SKM-1 treated with dmso at 0.1 percent for 144 hours (cell line): Measurements from ENCODE around the gene TTLL8.
A peak's percentile ranks its signal among the peaks of the same experiment; 100 is the strongest.
"Not testable (repeated sequence)": the region's sequence is repeated elsewhere in the genome, so short reads cannot be mapped to it uniquely, and the experiment has no call there.

Experiments used
- DNase-seq: peaks from one replicate; lab custom pipeline; 2025; ENCODE audit not compliant: unreplicated experiment; lab: John Stamatoyannopoulos, UW

TTLL8 gene

DNA sequence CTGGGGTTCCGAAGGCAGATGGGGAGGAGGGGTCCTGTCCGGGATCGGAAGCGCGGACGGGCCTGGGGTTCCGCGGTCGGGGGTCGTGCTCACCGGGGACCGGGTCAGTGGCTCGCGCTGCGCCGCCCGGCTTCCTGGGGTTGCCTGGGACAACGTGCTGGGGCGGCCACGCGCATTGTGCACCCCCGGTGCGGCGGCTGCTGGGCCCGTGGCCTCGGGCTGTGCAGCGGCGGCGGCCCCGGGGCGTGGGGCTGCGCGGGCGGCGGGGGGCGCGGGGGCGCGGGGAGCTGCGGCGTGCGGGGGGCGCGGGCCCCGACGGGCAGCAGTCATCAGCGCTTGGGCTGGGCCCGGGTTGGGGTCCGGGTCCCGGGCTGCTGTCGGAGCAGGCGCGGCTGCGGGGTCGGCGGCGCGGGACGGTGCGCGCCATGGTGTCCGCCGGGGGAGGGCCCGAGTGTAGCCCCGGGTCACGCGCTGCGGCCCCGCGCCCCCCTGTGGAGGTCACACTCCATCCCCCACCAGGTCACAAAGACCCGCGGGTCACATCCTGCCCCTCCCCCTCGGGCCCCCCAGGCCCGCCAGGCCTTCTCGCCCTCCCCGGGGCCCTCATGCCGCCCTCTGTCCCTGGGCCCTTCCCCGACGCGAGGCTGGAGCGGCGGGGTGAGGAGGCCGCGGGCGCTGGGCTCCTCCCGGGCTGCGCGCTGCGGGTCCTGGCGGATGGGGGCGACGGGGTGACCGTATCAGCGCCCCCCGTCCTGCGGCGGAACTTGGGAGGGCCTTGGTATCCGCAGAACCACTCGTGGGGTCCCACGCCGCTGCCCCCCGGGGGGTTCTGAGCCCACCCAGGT, at the start of gene TTLL8:
TTLL8 (minus strand) TSS at position 238 of the 845 bp plus-strand sequence.
- no peak for DNase-seq

DNA sequence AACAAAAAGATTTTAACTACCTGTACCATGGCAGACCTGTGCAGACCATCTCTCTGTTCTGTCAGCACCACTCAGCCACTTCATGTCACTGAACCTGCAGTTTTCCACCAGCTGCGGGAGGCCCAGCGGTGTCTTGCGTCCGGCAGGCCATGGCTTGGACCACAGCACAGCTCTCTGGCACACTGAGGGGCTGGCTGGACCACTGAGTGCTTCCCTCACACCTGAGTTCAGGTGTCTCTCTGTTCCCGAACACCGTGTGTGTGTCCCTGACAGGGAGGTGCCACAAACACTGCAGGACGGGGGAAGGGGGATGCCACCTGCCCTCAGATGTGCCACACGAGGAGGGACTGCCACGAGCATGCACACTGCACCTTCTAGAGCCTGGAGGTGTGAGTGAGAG, 49.4 kb upstream of the TTLL8 start:
- DNase-seq: no peak

DNA sequence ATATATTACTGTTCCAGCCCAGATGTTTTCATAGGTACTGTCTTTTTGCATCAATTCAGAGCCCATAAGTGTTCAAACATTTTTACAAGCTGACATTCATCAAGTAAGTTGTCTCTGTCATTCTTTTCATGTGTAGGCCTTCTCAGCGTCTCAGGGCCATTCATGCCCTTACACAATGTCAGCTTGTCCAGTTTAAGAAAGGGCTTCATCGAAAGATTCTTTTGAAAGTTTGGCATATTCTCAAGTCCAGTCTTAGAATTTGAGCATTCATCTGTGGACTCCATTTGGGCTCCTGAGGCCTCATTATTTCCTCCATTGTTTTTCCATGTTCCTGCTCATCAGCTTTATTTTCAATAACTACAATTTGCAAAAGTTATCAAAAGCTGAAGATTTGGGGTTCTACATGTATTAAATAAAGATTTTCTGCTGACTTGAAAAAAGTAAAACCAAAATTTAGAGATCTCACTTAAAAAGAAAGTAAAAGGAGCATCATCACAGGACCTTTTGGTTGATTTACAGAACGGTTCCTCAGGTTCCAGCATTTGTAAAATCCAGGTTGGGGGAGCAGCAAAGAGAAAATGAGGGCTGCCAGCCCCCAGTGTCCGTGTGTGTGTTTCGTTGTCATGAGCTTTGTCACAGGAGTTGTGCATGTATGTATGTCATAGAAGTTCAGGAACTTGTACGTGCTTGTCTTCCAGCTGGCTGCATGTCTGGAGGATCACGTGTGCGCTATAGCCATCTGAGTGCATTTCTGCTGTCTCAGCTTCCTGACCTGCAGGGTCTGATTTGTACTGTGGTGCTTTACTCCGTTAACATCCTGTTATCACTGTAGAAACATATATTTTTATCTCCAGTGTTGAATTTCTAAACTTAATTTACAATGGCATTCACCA, 47.4 kb upstream of the TTLL8 start:
- DNase-seq: no peak

DNA sequence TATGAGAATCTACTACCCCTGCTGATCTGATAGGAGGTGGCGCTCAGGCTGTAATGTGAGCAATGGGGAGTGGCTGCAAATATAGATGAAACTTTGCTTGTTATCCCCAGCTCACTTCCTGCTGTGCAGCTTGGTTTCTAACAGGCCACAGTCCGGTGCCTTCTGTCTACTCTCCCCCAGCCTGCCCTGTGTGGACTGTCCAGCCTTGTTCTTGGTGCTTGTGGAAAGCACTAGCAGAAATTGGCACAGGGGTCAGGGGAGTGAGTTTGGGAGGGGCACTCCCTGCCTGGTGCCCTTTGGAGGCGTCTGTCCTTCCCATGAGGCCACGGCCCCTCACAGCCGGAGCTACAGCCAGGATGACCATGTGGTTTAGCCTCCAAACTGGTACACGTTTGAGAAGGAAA, 46.0 kb upstream of the TTLL8 start:
- DNase-seq: no peak

DNA sequence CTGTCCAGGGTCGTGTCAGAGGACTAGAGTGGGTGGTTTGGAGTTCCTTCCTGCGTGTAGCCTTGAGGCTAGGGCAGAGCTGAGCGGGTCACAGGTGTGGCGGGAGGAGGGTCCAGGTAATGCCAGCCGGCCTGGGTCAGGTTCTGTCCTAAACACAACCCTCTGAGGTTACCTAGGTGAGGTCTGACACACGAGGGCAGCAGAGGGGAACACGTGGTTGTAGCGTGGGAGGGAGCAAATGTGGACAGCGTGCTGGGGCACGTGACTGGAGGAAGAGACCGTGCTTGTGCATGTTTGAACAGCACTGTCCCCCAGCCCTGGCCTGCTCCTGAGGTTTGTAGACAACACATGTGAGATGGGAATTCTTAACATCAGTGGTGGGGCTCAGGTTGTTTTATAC, 44.8 kb upstream of the TTLL8 start:
- DNase-seq: no peak

DNA sequence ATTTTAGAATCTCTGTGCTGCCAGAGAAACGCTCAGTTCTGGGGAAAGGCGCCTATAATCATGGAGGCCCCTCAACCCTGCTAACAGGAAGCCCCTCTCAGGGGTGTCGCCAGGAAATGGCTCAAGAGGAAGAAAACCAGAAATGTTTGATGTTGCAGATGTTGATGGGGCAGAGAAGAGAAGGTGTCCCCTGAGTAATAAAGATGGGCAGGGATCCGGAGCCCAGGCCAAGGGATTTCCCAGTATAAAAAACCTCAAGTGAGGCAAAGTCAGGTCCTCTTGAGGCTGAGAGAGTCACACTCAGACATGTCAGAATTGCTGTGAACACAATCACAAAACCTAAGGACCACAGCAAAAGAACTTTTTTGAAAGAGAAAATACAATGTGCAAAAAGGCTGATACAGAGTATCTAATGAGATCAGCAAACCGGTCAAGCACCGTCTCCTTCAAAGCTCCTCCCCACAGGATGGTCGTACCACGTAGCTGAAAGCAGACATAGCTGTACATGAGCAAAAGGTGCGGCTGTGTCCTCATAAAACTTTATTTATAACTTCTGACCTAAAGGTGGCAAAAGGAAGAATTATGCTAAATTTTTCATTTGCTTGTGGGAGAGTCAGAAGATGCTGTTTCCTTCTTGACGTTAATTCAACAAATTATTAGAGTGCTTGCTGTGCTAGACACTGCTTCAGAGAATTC, 43.9 kb upstream of the TTLL8 start:
- no peak for DNase-seq

DNA sequence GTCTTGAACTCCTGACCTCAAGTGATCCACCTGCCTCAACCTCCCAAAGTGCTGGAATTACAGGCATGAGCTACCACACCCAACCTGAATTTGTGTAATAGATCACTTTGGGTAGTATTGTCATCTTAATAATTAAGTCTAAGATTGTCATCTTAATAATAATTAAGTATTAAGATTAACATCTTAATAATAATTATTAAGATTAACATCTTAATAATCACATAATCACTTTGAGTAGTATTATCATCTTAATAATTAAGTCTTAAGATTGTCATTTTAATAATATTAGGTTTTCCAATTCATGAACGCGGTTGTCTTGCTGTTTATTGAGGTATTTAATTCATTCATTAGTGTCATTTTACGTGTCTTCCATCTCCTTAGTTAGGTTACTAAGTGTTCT, 40.0 kb upstream of the TTLL8 start:
- no peak for DNase-seq

DNA sequence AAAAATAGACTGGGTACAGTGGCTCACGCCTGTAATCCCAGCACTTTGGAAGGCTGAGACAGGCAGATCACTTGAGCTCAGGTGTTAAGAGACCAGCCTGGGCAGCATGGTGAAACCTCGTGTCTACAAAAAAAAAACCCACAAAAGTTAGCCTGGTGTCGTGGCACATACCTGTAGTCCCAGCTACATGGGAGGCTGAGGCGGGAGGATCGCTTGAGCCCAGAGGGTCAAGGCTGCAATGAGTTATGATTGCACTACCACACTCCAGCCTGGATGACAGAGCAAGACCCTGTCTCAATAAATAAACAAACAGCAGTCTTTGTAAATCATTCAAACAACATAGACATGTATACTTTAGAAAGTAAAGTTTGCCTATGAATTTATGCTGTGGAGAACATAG, 34.2 kb upstream of the TTLL8 start:
- no peak for DNase-seq

DNA sequence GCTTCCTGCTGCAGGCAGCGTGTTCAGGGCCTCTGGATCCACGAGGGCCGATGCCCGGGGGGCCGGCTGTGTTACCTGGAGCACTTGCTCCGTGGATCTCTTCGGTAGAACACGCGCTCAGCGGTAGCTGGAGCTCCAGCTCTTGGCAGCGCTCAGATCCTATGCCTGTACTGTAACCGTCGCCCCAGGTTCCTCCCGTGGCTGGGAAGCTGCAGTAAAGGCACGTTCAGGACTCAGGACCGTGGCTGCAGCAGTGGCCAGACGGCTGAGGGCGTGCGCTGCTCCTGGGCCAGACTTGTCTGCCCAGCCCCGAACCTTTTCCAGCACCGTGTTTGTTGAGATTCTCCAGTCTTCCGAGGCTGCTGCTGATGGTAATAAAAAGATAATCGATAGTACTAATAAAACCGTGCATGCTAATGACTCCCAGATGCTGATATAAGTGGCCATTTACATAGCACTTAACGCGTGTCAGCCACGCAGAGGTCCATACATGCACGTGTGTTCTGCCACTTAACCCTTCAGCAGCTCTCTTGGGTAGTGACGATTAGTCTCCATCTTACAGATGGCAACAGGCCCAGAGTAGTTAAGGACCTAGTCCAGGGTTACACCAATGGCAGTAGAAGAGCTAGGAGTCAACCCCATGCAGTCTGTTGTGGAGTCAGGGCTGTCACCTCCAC, 33.1 kb upstream of the TTLL8 start:
- no peak for DNase-seq

DNA sequence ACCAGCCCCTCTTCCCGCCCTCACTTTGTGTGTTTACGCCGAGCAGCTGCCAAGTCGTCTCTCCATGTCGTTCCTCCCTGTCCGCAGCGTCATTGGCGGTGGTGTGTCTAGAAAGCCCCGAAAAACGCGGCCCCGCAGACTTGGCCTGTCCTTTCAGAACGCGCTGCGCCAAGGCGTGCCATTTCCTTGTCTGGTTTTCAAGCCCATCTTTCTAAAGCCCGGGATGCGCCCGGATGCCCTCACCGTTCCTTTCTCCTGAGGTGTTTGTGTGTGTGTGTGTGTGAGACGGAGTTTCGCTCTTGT, 32.3 kb upstream of the TTLL8 start:
- DNase-seq: no peak

DNA sequence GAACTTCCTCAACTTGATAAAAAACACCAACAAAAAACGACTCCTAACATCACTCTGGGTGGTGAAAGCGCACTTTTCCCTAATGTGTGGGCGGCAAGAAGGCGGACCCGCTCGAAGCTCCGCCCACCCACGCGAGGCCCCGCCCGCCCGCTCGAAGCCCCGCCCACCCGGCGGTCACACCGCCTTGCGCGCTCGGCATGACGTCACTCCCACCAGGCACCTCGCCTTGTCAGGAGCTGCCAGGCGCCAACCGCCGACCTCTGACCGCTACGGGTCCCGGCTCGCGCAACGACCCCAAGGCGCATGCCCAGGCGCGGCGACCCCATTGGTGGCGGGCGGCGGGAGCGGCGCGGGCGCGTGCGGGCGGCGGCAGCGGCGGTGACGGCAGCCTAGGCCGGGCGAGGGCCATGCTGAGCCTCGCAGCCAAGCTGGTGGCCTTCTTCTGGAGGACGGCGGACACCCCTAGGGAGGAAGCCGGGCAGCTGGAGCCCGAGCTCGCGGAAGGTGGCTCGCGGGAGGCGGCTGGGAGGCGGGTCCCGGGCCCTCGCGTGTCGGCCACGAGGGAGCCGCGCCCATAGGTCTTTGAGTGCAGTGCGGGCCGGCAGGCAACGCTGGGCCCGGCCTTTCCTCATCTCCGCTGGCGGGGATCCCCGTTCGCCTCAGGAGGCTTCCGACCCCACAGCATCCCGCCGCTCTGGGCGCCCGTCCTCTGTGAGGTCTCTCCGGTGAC, 31.7 kb upstream of the TTLL8 start, which contains the start of gene MOV10L1:
MOV10L1 (plus strand) TSS at position 325 of the 730 bp plus-strand sequence; CDS start at position 408, 83 bp downstream.
- no peak for DNase-seq

DNA sequence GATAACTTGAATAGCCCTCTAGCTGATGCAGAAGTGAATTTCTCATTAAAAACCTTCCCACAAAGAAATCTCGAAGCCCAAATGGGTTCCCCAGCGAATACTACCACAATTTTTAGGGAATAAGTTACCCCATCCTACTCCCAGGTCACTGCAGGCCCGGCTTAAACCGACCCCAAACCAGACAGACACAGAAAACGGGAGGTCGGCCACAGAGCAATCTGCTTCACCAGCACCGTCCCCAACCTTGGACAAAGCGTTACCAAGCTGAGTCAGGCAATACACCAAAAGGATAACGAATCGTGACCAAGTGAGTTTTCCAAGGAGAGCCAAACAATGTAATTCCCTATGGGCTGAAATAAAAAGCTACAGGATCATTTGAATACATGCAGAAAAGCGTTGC, 31.1 kb upstream of the TTLL8 start:
- DNase-seq: no peak

DNA sequence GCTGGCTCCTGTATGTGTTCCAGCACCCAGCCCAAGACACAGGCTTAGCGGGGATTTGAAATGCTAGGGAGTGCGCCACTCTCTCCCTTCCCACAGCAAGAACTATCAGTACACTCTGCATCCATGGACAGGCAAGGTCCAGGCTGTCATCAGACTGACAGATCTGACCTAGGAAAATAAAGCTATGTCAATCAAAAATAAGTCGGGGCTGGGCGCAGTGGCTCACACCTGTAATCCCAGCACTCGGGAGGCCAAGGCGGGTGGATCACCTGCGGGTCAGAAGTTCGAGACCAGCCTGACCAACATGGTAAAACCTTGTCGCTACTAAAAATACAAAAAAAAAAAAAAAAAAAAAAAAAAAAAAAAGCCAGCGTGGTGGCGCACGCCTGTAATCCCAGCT, 30.0 kb upstream of the TTLL8 start:
- no peak for DNase-seq

DNA sequence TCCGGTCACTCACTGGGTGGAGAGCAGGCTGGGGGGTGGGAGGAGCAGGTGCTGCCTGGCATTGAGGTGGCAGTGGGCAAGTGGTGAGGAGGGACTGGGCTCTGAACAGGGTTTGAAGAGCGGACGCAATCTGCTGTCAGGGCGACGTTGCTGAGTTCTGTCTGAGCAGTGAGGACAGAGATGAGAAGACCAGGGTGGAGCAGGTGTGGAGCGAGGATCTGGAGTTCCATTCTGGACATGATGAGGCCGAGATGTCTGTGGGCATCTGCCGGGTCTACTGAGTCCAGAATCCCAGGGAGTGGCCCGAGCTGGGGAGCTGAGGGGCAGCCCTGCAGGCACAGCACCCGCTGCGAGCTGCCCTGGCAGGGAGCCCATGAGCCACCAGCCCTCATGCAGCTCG, 29.5 kb upstream of the TTLL8 start:
- no peak for DNase-seq

DNA sequence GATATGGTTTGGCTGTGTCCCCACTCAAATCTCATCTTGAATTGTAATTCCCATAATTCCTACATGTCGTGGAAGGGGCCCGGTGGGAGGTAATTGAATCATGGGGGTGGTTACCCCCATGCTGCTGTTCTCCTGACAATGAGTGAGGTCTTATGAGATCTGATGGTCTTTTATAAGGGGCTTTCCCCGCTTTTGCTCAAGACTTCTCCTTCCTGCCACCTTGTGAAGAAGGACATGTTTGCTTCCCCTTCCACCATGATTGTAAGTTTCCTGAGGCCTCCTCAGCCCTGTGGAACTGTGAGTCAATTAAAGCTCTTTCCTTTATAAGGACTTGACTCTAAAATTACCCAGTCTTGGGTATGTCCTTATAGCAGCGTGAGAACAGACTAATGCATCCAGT, 28.9 kb upstream of the TTLL8 start:
- DNase-seq: not testable (repeated sequence)

DNA sequence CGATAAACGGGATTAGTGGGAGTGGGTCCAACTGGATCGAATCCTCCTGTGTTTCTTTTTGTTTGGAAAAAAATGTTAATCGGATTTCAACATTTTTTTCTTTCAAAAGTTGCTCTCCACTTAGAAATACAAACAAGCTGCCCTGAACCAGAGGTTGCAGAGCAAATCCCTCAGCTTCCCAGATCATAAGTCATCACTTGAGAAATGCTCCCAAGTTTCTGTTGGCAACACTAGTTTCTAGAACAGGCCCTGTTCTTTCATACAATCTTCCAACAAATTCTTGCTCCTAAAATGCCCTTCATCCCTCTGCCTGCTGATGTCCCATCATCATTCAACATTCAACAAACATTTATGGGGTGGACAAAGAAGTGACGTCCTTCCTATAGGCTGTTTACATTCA, 28.4 kb upstream of the TTLL8 start:
- no peak for DNase-seq

DNA sequence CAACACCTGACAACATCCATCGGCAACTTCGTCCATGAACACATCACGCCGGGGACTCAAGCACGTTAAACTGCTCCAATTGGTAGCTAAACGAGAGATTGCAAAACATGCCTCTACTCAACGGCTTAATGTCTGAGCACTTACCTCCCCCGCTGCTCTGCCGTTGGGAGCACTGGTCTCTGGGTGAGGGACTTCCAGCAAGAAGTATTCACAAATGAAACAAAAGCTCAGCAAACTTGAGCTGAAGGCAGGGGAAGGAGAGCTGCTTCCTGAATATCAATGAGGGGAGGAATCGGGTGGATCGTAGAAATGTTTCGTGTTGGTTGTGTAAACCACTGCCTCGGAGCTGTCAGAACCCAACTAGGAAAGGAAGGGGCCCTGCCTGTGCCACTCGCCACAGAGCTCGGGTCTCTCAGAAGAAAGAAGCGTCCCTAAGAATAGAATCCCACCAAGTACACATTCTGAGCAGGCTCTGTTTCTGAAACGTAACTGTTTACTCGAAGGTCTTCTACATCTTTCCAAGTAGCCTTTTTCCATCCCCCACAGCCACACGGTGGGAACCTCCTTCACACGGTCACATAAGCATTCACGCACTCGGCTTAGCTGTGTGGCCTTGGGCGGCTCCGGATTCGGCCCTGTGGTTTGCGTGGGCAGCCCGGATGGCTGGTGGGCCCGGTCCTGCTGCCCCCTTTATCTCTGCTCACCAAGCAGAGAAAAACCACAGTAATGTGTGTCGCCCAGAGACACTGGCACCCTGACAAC, 27.3 kb upstream of the TTLL8 start, which contains the start of gene MLC1:
MLC1 (minus strand) TSS at position 216 of the 762 bp plus-strand sequence. CDS start 524 bp downstream, outside the sequence.
- peak; percentile 86 for DNase-seq

DNA sequence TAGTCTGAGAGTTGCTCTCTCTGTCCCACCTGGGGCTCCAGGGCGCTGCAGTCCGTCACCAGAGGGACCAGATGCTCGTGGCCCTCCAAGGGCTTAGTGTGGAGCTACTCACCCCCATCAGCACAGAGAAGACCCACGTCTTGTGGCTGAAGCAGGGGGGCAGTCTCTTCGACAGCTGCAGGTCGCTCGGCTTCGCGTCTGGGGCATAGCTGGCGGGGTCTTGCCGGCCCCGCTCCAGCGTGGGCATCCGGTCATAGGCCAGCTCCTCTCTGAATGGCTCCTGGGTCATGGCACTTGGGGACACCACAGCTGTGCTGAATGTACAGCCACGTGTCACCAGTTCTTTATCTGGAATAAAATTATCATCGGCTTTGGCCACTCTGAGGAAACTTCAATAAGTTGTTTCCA, 26.5 kb upstream of the TTLL8 start:
- no peak for DNase-seq

DNA sequence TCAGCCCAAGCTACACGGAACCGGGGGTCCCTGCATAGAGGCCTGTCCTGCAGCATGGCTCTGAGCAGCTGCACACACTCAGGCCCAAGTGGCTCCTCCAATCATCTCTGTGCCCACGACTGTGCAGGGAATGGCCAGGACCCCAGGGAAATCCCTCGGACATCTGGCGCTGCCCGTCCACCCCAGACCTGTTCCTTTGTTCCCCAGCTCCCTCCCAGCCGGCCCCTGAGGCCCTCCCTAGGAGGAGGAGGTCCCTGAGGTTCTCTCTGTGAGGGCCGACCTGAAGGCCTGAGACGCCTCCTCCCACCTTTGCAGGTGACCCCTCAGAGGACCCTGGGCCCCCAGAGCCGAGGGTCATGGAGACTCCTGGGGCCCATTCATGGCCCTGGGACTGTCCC, 26.0 kb upstream of the TTLL8 start:
- no peak for DNase-seq
